Activated CD8-positive, alpha-beta memory T cell treated with anti-CD3 and anti-CD28 coated beads, Interleukin-2, amount 50 U/mL, for 24 hours (primary cell): Measurements from ENCODE around the gene COL27A1.

ENCODE experiments used
- DNase-seq: peaks from one replicate; pipeline ENCODE4 v3.0.0-alpha.2; 2020; ENCODE audit errors: extremely low read depth

The COL27A1 gene

GRCh38 chr9:114272739-114273431 is 117.5 kb downstream of the COL27A1 start:
- no peak for DNase-seq

GRCh38 chr9:114273461-114273881 is 118.1 kb downstream of the COL27A1 start:
- no peak for DNase-seq

GRCh38 chr9:114274217-114274616 is 118.9 kb downstream of the COL27A1 start:
- no peak for DNase-seq

- no peak for DNase-seq
Observed at GRCh38 chr9:114275246-114276004, 120.1 kb downstream of the COL27A1 start.

- no peak for DNase-seq
Observed at GRCh38 chr9:114276908-114277821, 121.8 kb downstream of the COL27A1 start.

GRCh38 chr9:114278356-114278755 is 123.0 kb downstream of the COL27A1 start:
- DNase-seq, result no peak

- no peak for DNase-seq
Observed at GRCh38 chr9:114278881-114279570, 123.7 kb downstream of the COL27A1 start.

GRCh38 chr9:114279693-114280092 is 124.4 kb downstream of the COL27A1 start:
- no peak for DNase-seq

GRCh38 chr9:114280636-114281472 is 125.5 kb downstream of the COL27A1 start:
- DNase-seq, result no peak

- no peak for DNase-seq
Observed at GRCh38 chr9:114281473-114282103, 126.3 kb downstream of the COL27A1 start.

GRCh38 chr9:114282104-114282485 is 126.8 kb downstream of the COL27A1 start:
- no peak for DNase-seq

- DNase-seq, result no peak
Observed at GRCh38 chr9:114282507-114282906, 127.2 kb downstream of the COL27A1 start.

GRCh38 chr9:114282926-114283325 is 127.6 kb downstream of the COL27A1 start:
- no peak for DNase-seq

- no peak for DNase-seq
Observed at GRCh38 chr9:114283551-114284111, 128.3 kb downstream of the COL27A1 start.

- no peak for DNase-seq
Observed at GRCh38 chr9:114284316-114285060, 129.2 kb downstream of the COL27A1 start.

- DNase-seq, result no peak
Observed at GRCh38 chr9:114285166-114285867, 130.0 kb downstream of the COL27A1 start.

- no peak for DNase-seq
Observed at GRCh38 chr9:114286146-114286679, 130.9 kb downstream of the COL27A1 start.
